ENCODE measurements around the gene PLA2G15. TPM values are rescaled to one million over a fixed set of nuclear protein-coding genes. Genes with fewer than 3 reads are reported as not detected.

PLA2G15 gene
- total RNA-seq, 1 experiment from 2014 or later = 10.2 TPM

DNA sequence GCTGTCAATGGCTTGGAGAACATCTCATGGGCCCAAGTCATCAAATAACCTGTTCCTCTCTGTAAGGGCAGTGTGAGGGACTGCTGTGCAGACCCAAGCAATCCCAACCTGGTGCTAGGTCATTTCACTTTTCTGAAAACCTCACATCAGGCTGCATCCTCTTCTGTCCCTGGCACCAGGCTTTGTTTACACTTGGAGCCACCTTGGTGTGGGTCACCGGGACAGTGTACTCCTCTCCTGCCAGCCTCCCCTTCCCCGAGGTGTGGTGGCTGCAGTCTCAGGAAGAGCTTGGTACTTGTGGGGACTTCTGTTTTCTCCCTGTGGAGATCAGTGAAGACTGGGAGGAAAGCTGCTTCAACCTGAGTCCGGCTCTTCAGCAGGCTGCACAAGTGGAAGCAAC is 53.1 kb downstream of the PLA2G15 start (continued):
- TF ChIP-seq, protein P1, sequence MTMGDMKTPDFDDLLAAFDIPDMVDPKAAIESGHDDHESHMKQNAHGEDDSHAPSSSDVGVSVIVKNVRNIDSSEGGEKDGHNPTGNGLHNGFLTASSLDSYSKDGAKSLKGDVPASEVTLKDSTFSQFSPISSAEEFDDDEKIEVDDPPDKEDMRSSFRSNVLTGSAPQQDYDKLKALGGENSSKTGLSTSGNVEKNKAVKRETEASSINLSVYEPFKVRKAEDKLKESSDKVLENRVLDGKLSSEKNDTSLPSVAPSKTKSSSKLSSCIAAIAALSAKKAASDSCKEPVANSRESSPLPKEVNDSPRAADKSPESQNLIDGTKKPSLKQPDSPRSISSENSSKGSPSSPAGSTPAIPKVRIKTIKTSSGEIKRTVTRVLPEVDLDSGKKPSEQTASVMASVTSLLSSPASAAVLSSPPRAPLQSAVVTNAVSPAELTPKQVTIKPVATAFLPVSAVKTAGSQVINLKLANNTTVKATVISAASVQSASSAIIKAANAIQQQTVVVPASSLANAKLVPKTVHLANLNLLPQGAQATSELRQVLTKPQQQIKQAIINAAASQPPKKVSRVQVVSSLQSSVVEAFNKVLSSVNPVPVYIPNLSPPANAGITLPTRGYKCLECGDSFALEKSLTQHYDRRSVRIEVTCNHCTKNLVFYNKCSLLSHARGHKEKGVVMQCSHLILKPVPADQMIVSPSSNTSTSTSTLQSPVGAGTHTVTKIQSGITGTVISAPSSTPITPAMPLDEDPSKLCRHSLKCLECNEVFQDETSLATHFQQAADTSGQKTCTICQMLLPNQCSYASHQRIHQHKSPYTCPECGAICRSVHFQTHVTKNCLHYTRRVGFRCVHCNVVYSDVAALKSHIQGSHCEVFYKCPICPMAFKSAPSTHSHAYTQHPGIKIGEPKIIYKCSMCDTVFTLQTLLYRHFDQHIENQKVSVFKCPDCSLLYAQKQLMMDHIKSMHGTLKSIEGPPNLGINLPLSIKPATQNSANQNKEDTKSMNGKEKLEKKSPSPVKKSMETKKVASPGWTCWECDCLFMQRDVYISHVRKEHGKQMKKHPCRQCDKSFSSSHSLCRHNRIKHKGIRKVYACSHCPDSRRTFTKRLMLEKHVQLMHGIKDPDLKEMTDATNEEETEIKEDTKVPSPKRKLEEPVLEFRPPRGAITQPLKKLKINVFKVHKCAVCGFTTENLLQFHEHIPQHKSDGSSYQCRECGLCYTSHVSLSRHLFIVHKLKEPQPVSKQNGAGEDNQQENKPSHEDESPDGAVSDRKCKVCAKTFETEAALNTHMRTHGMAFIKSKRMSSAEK (CRISPR knock-in tag; IDR thresholded peaks at IDR 0.05; ENCODE audit: borderline replicate concordance) = no peak
- TF ChIP-seq MYBL2 (CRISPR knock-in tag; IDR thresholded peaks at IDR 0.05) (no peak), ATF2 (CRISPR knock-in tag; IDR thresholded peaks at IDR 0.05; ENCODE audit: borderline replicate concordance, low read depth) (no peak), ZNF317 (CRISPR knock-in tag; IDR thresholded peaks at IDR 0.05; ENCODE audit: borderline replicate concordance, low read depth) (no peak), ZNF396 (CRISPR knock-in tag; IDR thresholded peaks at IDR 0.05; ENCODE audit: borderline replicate concordance) (no peak), ARID4B (CRISPR knock-in tag; IDR thresholded peaks at IDR 0.05; ENCODE audit: borderline replicate concordance) (no peak), ATF1 (CRISPR knock-in tag; IDR thresholded peaks at IDR 0.05) (no peak), JAZF1 (CRISPR knock-in tag; IDR thresholded peaks at IDR 0.05) (no peak), TEAD4 (CRISPR knock-in tag; IDR thresholded peaks at IDR 0.05) (no peak), SMAD3 (CRISPR knock-in tag; IDR thresholded peaks at IDR 0.05; ENCODE audit: borderline replicate concordance) (no peak), HMGXB4 (CRISPR knock-in tag; IDR thresholded peaks at IDR 0.05) (no peak), ZBTB43 (CRISPR knock-in tag; IDR thresholded peaks at IDR 0.05) (no peak), ETV6 (CRISPR knock-in tag; IDR thresholded peaks at IDR 0.05) (no peak)
- TF ChIP-seq, protein P2, sequence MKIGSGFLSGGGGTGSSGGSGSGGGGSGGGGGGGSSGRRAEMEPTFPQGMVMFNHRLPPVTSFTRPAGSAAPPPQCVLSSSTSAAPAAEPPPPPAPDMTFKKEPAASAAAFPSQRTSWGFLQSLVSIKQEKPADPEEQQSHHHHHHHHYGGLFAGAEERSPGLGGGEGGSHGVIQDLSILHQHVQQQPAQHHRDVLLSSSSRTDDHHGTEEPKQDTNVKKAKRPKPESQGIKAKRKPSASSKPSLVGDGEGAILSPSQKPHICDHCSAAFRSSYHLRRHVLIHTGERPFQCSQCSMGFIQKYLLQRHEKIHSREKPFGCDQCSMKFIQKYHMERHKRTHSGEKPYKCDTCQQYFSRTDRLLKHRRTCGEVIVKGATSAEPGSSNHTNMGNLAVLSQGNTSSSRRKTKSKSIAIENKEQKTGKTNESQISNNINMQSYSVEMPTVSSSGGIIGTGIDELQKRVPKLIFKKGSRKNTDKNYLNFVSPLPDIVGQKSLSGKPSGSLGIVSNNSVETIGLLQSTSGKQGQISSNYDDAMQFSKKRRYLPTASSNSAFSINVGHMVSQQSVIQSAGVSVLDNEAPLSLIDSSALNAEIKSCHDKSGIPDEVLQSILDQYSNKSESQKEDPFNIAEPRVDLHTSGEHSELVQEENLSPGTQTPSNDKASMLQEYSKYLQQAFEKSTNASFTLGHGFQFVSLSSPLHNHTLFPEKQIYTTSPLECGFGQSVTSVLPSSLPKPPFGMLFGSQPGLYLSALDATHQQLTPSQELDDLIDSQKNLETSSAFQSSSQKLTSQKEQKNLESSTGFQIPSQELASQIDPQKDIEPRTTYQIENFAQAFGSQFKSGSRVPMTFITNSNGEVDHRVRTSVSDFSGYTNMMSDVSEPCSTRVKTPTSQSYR (CRISPR knock-in tag; IDR thresholded peaks at IDR 0.05) = no peak

All from WTC11 (cell line).